GM10248 (cell line): ENCODE measurements around the gene RALGAPA2.

ENCODE experiments used
- CTCF ChIA-PET: fragments of 300-600 bp; sonication (Branson Sonifier 250); formaldehyde crosslinking; extraction: SDS; loops from one replicate; lab custom pipeline; 2021; ENCODE audit warnings: antibody characterized with exemption; lab: Yijun Ruan, JAX
- POLR2A ChIA-PET: fragments of 350-650 bp; sonication (Branson Sonifier 250); formaldehyde crosslinking; extraction: SDS; loops from one replicate; lab custom pipeline; 2020; ENCODE audit warnings: antibody characterized with exemption; lab: Yijun Ruan, JAX
- DNase-seq: peaks from one replicate; pipeline ENCODE4 v3.0.0; 2012; ENCODE audit errors: extremely low spot score
- TF ChIP-seq, protein P1 (sequence below): IDR thresholded peaks from 2 replicates; pipeline ENCODE4 v1.5.1; 2012; ENCODE audit warnings: mild to moderate bottlenecking, low read depth; ENCODE audit errors: extremely low read depth, missing control alignments, control extremely low read depth

RALGAPA2 gene

DNA sequence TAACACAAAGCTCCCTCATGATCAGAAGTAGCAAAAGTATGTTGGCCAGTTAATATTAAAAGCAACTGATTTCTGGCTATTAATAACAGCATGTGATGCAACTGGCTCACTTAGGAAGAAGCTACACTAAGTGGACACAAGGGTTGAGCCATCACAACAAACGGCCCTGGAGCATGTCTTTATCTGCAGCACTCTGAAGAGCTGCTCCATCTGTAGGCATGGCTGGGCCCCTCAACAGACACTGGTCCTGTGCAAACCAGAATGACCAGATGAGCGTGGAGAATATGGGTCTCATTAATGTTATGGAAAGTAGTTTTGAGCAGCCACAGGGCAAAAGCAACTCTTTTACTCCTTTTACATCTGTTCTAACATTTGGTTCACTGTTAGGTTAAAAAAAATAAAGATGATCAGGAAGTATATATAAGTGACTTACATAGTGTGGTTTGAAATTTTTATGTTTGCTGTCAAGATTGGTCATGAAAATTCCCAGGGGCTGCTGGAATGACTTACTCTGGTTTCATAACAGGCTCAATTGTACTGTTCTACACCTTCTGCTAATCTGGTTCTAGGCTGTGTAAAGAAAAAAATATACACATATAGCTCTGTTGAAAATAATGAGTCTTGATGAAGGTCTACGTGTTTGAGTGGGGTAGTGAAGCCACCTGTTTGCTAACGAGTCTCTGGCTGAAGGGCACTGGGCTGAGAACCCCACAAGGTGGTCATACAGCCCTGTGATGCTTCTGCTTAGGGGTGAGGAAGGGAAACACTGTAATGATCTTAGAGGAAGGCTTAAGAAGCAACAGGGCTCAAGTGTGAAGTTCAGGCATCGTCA lies 286.4 kb downstream of the RALGAPA2 start:
- TF ChIP-seq, protein P1, sequence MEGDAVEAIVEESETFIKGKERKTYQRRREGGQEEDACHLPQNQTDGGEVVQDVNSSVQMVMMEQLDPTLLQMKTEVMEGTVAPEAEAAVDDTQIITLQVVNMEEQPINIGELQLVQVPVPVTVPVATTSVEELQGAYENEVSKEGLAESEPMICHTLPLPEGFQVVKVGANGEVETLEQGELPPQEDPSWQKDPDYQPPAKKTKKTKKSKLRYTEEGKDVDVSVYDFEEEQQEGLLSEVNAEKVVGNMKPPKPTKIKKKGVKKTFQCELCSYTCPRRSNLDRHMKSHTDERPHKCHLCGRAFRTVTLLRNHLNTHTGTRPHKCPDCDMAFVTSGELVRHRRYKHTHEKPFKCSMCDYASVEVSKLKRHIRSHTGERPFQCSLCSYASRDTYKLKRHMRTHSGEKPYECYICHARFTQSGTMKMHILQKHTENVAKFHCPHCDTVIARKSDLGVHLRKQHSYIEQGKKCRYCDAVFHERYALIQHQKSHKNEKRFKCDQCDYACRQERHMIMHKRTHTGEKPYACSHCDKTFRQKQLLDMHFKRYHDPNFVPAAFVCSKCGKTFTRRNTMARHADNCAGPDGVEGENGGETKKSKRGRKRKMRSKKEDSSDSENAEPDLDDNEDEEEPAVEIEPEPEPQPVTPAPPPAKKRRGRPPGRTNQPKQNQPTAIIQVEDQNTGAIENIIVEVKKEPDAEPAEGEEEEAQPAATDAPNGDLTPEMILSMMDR: no peak
- CTCF ChIA-PET: interaction anchor here (0.8 to 1.4 kb wide), 3 partner anchors 14 to 29 kb away, joined by 3 read pairs; no protein-coding TSS in a partner anchor
- POLR2A ChIA-PET: no interaction called here
- DNase-seq: no peak

DNA sequence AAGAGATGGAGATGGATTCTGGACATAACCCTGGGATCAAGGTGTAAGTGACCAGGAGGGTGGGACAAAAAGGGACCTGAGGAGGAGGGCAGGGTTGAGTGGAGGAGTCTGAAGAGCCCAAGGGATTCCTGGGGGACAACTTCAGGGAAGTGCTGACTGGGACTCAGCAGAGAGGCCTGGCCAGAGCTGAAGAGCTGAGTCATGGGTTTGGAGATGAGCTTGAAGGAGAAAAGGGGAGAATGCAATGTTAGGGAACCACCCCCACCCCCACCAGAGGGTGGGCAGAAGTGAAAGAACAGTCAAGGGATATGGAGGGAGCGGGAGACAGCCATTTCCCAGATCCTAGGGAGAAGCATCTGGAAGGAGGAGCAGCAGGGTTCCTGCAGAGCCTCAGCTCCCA lies 289.3 kb downstream of the RALGAPA2 start:
- ChIA-PET CTCF (interaction anchor here (0.9 to 1.0 kb wide), 2 partner anchors 9 to 170 kb away, joined by 3 read pairs; no protein-coding TSS in a partner anchor), POLR2A (no interaction called here)
- no peak for DNase-seq
- TF ChIP-seq, protein P1: no peak

DNA sequence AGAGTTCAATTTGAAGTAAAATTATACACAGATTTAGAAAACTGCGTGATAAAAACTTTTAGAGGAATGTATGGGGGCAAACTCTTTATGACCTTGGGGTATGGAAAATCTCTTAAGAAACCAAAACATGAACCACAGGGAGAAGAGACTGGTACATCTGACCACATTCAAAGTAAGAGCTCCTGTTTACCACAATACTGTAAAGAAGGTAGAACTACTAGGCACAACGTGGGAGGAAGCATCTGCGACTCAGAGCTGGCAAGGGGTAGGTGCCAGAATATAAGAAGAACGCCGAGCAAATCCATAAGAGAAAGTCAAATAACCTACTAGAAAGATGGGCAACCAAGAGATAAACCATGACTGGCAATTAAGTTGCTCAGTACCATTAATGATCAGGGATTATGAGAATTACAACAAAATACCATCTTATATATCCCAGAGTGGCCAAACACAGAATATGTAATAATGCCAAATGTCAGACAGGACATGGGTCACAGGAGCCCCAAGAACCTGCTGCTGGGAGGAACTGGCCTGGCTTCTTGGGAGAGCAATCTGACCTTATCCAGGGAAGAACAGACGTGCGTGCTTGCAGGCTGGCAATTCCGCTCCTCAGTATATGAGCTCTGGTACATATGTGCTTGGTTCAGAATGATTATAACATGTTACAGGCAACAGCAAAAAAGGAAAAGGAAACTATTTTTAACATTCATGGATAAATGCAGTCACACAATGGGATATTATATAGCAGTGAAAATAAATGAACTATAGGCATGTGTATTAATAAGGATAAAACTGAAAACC lies 294.4 kb downstream of the RALGAPA2 start:
- ChIA-PET CTCF (interaction anchor here (0.9 to 2.1 kb wide), 6 partner anchors 11 to 176 kb away, joined by 3 to 9 read pairs (median 4); no protein-coding TSS in a partner anchor), POLR2A (no interaction called here)
- no peak for DNase-seq
- TF ChIP-seq, protein P1: no peak

DNA sequence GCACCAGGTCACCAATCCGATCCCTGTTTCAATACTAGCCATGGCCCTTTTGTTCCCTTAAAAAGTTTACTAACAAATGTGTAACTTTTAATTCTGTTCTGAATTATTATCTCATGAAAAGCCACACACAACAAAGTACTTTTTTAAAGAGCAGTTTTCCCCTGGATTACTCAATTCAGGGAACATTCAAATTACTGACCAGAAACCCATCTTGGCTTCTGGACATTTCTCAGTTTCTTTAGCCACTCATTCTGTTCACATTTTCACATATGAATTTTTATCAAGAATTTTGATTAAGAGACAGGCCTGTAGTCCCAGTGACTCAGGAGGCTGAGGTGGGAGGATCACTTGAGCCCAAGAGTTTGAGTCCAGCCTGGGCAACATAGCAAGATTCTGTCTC lies 297.1 kb downstream of the RALGAPA2 start:
- no peak for DNase-seq
- POLR2A ChIA-PET: no interaction called here
- CTCF ChIA-PET: interaction anchor here (1.3 to 1.5 kb wide), 2 partner anchors 14 to 37 kb away, joined by 3 read pairs; no protein-coding TSS in a partner anchor
- TF ChIP-seq, protein P1: no peak

DNA sequence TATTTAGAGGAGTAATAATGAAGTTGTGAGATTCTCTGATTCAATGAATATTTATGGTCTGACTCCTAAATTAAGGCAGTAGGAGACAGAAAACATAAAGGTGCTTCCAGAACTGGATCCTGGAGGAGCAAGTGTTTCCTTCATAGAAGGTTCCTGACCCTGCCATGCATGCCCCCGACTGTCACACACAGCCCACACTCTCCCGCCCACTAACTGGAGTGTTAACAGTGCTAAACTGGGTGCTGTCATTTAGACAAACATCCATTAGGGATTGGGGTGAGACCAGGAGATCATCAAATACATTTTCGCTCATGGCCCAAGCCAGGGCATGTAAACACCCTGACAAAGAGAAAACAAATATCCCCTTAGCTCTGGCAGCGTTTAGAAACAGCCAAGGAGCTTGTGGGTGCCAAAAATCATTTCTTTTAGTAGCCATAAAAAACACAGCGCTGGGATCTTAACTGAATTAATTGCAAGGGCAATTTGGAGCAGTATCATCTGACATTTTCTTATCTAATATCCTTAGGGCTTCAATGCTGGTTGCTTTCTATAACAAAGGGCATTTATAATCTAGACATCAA lies 297.7 kb downstream of the RALGAPA2 start:
- ChIA-PET POLR2A (no interaction called here), CTCF (interaction anchor here (1.0 to 1.5 kb wide), 3 partner anchors 8 to 37 kb away, joined by 3 read pairs; no protein-coding TSS in a partner anchor)
- no peak for DNase-seq
- TF ChIP-seq, protein P1: no peak

DNA sequence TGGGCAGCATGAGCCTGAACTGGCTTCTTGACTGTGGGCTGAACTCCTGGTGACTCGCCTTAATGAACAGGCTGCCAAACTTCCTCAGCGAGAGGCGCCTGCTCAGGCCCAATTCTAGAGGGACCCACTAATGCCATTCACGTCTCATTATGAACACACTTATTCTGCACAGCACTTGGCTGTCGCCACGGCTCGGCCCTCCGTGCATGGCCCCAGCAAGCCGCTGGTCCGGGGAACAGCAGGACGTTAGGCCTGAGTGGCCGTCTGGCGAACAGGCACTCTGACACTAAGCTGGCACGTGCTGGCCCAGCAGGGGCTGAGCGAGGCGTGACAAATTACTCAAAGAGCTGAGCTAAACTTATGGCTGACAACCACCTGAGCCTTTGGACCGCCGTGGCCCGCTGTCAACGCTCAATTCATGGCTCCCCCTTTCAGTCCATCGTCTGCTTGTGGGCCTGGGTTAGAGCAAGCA lies 298.6 kb downstream of the RALGAPA2 start:
- ChIA-PET CTCF (interaction anchor here (1.0 kb wide), 1 partner anchor 9 kb away, joined by 3 read pairs; no protein-coding TSS in a partner anchor), POLR2A (no interaction called here)
- TF ChIP-seq, protein P1: no peak
- DNase-seq: no peak
